NB4 (cell line): ENCODE data around the gene AMOTL2.

ENCODE experiments used
- CTCF ChIP-seq: IDR thresholded peaks from one replicate; pipeline ENCODE4 v1.5.1; 2012; ENCODE audit warnings: low read depth, low read length
- MYC ChIP-seq: IDR thresholded peaks from 2 replicates; pipeline ENCODE4 v1.6.1; 2011; ENCODE audit warnings: low read depth, low read length
- POLR2A ChIP-seq: IDR thresholded peaks from 2 replicates; pipeline ENCODE4 v1.6.1; 2011; ENCODE audit warnings: mild to moderate bottlenecking; ENCODE audit not compliant: insufficient read length; ENCODE audit errors: extremely low read depth

GRCh38 chr3:134369231-134369741, 5.0 kb downstream of the AMOTL2 start:
- TF ChIP-seq CTCF (no peak), POLR2A (no peak), MYC (no peak)
